Renal cortical epithelial cell (primary cell): Measurements from ENCODE around the gene SPATA6. TPM values are rescaled to one million over a fixed set of nuclear protein-coding genes. Genes with fewer than 3 reads are reported as not detected.
"Not testable (repeated sequence)": the region's sequence is repeated elsewhere in the genome, so short reads cannot be mapped to it uniquely, and the experiment has no call there.

Source experiments
- DNase-seq: peaks from one replicate; pipeline ENCODE4 v3.0.0-alpha.2; 2011; ENCODE audit warnings: low read depth
- total RNA-seq: library from RNA; depleted of rRNA; stranded (reverse); fragments of >200 nt; gene quantifications from 2 replicates; pipeline ENCODE4 v1.2.3, GENCODE V29; 2014

Gene SPATA6
- 3.0 and 18.4 TPM in 2 replicates for total RNA-seq

DNA sequence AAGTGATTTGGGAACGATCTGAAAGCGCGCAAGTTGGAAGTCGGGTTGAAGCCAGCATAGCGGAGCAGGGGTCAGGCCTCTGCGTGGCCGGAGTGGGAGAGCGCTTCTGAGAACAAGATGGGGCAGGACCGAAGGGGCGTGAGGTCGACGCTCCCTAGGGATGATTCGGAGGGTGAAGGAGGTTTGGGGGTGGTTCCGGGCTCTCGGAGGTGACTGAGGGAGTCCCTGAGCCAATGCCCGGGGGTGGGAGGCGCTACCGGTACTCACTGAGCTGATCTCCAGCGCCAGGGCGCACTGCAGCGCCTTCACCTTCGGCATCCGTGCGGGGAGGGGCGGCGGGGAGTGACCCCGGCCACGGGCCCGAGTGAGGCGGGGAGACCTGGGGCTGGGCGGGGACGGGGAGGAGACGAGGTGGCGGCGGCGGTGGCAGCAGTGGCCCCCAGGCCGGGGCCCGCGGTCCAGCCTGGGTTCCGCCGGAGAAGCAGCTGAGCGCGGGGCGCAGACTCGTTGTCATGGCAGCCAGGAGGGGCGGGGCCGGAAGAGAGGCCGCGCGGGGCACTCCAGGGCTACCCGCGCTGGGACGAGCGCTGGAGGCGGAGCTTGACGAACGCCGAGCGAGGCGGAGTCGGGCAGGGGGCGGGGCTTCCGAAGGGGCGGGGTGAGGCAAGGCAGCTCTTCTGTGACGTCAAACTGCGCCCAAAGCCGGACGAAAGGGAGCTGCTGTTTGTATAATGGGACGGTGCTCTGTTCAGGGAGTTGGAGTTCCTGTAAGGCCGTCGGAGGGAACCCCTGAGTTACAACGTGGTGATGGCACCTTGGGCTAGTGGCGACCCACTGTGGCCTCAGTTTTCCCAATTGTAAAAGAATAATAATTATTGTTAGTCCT is at the start of gene SPATA6:
Gene SPATA6 (minus strand): TSS at position 514 of the 886 bp plus-strand sequence. CDS start 196 bp downstream, at position 318.
- DNase-seq = peak; percentile 80

DNA sequence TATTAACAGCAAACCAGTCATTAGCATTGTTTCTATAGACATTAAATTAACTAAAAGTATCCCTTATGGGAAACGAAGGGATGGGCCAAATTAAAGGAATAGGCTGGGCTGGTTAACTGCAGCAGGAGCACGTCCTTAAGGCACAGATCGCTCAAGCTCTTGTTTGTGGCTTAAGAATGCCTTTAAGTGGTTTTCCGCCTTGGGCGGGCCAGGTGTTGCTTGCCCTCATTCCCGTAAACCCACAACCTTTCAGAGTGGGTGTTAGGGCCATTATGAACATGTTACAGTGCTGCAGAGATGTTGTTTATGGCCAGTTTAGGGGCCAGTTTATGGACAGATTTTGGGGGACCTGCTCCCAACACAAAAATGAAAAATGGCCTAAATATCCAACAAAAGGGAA is 47.9 kb upstream of the SPATA6 start:
- DNase-seq = not testable (repeated sequence)

DNA sequence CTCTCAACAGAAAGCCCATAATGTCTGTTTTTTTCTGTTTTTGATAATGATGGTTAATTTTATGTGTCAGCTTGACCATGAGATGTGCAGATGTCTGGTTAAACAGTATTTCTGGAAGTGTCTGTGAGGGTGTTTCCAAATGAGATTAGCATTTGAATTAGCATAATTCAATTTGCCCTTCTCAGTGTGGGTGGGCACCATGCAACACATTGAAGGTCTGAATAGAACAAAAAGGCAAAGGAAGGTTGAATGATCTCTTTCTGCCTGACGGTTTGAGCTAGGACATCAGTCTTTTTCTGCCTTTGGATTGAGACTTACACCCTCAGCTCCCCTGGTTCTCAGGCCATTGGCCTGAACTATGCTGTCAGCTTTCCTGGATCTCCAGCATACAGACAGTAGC is 34.9 kb upstream of the SPATA6 start:
- no peak for DNase-seq

DNA sequence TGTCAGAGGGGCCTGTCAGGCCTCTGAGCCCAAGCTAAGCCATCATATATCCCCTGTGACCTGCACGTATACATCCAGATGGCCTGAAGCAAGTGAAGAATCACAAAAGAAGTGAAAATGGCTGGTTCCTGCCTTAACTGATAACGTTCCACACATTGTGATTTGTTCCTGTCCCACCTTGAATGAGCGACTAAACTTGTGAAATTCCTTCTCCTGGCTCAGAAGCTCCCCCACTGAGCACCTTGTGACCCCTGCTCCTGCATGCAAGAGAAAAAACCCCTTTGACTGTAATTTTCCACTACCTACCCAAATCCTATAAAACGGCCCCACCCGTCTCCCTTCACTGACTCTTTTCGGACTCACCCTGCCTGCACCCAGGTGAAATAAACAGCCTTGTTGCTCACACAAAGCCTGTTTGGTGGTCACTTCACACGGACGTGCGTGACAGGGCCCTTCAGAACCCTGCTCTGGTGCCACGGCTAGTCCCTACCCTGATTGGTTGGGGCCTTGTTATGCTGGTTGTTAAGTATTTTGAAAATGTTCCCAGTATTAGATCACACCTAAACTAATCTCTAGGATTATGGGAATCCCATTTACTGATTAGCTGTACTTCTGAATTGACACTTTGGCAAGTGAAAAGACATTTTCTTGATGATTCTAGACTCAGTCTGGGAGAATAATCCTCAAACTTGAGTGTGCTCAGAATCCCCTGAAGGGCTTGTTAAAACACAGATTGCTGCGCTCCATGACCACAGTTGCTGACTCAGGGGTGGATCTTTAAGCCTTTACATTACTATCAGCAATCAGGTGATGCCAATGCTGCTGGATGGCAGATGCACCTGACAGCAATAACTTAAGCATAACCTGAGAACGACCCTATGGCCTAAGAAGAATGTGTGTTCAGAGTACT is 28.8 kb upstream of the SPATA6 start:
- no peak for DNase-seq

DNA sequence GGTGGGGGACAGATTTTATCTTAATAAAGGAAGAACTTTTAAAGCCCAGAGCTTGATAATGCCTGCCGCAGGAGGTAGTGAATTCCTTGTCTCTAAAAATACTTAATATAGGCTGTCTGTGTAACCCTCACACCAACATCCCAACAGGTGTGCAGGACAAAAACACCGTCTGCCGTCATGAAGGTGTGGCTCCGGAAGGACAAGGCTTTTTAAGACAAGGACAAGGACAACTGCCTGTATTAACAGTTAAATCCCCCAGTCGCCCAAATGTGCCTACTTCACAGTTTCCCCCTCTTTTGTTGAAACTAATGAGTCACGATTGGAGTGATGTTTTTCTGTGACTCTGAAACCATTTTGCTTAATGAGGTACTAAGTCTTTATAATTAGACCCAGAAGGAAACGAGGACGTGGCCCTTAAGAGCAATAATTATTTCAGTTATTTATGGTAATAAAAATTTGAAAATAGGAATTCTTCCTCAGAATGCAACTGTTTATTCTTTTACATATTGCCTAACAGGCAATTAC is 27.3 kb upstream of the SPATA6 start:
- no peak for DNase-seq

DNA sequence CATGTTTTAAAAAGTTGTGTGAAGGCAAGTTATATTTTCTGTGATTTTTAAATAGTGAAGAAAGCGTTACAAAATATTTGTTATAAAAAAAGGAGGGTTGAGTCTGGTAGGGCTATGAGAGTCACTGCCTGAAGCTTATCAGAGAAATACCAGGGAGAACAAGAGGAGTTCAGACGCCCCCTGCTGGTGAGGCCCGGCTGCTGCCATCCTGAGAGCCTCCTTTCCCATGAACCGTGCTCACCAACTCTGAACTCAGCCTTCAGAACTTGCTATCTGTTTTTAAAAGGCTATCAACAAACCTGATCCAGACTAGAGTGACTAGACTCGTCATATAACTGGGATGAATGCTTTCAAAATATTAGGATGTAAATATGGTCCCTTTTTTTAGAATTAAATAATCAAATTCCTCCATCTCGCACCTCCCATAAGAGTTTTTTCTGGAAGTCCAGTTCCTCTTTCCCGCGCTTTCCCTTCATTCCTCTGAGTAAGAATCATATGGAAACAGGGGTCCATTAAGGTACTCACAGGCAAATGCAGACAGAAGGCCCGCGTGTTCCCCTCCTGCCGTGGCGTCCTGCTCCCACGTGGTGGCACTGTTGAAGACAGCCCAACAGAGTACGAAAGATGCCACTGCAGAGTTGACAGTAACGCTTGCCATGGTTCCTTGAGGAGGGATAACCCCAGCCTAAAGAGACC is 26.2 kb upstream of the SPATA6 start:
- peak; percentile 46 for DNase-seq

DNA sequence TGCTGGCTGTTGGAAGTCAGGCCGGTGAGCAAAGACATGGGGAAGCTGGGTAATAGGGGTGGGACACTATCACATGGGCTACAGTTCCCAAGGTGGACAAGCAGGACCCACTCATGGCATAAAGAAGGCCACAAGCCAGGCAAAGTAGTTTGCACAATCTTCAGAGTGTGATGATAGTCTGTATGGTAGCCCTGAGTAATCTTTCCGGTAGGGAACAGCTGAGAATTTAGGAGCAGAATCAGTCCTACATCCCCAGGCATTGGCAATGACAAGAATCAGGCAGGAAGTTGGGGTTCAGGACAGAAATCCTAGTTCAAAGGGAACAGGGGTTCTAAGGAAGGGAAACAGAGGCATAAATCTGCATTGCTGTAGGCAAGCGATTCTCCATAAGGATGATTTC is 23.9 kb upstream of the SPATA6 start:
- no peak for DNase-seq

DNA sequence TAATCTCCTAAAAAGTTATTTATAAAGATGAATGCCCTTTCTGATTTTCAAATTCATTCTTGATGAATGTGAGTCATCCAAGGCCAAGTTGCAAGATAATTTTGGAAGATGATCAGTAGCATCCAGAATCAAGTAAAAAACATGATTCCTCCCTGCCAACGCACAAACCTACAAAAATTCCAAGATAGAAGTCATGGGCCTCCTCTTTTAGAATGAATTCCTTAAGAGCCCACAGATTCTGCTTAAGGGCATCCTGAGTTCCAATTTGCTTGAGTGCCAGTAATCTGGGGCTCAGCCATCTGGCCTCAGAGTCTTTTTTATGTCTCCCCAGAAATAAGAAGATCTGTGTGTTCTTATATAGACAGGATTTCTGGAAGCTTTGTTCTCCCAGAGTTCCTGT is 23.2 kb upstream of the SPATA6 start:
- DNase-seq = no peak

DNA sequence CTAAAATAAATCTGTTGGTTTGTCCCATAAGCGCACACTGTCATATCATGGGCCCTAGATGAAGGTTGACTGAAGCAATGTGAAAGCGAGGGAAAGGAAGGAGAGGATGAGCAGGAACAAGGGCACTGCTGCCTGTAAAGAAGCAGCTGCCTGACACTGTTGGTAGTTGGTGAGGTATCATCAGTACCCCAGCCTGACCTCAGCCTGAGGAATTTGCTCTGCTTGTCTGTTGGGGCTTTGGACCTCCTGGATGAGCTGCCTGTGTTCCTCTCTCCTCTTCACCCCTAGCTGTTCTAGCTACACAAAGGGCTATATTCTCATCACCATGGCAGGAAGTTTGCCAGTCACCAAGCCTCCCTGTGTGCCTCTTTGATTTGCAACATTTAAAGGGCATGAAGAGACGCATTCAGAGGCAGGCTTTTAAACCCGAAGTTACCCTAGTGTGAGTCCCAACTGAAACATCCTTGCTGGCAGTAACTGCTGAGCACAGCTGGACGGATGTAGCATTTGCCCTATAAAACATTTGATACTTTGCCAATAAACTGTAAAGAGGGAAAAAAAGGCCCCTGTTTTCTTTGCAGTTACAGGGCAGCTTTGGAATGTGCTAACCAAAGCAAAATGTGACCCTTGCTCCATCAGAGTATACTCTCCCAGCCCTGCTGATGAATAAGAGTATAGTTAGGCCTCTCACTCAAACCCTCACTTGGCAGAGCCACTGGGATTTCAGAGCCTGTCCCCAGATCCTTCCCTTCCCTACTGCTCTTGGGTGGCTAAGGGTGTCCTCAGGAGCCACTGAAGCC is 22.2 kb upstream of the SPATA6 start:
- peak; percentile 85 for DNase-seq

DNA sequence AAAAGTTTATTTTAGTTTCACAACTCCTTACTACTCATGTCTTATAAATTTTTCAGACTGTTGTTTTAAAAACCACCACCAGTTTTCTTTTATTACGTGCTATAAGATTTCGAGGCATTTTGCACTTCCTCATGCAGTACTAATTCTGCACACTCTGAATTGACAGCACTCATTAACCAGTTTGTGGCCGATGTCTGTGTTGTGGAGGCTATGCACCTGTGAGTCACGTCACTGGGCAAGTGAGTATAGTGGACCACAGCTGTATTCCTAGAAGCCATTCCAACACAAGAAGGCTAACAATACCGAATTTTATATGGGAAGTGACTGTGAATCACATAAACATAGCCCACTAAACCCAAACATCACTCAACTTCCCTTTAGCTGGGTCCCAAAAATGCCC is 21.0 kb upstream of the SPATA6 start:
- no peak for DNase-seq

DNA sequence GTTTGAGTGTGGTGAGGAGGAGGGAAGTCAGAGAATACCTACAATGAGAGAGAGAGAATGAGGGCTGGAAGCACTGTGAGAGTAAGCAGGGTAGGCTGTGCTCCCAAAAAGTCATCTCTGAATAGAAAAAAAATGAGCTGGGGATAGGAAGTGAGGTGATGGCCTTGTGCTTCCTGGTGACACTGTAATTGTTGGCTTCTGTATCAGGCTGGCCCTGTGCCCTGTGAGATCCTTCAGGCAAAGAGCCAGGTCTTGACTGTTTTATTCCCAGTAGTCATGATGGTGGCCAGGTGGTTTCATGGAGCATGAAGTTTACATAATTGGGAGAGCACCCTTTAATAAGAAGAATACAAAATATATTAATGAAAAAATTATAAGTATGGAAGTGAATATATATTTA is 20.4 kb upstream of the SPATA6 start:
- DNase-seq = no peak

DNA sequence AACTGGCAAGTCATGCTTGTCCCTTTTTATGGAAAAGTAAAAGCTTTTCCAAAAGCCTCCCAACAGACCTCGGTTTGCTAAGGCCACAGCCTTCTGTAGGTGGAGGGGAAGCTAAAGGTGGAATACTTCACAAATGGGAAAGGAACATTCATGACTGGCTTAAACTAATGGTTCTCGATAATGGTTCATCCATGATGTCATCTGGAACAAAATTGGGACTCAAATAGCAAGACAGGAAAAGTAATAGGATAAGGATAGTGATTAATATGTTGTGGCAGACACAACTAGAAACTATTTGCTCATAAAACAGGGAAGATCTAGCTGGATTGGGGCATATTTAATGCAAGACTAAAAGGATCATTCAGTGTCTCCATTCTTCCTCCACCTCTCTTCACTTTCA is 16.7 kb upstream of the SPATA6 start:
- DNase-seq = no peak

DNA sequence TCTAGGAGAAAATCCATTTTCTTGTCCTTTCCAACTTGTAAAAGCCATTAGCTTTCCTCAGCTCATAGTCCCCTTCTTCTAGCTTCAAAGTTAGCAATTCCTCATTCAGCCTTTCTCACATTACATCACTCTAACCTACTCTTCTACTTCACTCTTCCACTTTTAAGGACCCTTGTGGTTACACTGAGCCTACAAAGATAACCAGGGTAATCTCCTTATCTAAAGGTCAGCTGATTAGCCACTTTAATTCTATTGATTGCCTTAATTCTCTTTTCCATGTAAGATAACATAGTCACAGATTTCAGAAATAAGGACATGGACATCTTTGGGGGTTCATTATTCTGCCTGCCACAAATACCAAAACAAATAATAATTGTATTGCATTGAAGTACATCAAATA is 8.5 kb upstream of the SPATA6 start:
- no peak for DNase-seq

DNA sequence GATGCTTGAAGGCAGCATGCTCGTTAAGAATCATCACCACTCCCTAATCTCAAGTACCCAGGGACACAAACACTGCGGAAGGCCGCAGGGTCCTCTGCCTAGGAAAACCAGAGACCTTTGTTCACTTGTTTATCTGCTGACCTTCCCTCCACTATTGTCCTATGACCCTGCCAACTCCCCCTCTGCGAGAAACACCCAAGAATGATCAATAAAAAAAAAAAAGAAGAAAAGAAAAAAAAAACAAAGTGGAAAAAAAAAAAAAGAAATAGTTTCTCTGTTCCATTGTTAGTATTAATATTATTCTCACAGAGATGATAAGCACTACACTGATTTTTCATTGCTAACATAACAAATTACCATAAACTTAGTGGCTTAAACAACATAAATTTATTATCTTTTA is 8.0 kb upstream of the SPATA6 start:
- DNase-seq = not testable (repeated sequence)

DNA sequence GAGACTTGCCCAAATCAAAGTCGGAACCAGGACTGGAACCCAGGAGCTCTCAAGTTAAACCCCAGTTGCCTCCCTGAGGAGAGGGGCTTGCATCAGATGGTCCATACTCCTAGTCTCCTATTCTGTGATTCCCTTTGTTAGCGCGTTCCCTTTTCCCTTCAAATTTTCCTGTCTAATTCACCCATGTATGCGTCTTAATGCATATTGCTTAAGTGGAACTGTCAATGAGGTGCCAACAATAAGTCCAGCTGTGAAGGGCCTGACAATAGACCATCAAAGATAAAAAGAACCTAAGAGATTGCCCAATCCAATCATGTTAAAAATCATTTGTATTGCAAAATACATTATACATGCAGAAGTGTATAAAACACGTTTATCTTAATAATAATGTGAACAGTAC is 634 bp upstream of the SPATA6 start:
- DNase-seq = no peak

DNA sequence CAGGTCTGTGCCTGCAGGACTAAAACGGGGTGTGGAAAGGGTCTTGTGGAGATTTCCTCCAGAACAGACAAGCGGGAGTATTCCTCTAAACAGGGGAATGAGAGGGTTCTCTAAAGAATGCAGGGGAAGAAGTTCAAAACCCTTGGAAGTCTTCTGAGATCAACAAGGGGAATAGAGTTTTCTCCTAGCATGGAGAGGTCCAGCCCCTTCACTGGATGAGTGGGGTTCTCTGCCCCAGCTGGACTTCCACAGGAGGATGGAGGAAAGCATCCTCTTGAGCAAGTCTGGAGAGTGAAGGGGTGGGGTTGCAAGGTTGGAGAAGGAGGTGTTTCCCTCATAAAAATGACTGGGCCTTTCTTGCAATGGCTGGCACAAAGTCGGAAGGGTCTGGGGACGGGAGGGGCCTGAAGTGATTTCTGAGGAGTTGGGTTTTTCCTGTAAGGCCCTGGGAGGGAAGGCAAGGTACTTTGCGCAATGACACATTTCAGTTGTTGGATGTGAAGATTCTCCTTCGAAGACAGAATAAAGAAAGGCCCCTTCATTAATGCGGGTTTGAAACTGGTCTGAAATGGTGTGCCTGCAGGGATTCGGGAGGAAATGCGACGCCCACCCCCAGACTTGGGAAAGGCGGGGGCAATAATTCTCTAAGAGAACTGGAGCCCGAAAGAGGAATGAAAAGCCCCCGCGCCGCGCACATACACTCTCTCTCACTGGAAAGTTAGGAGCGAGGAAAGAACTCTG is 884 bp downstream of the SPATA6 start:
- no peak for DNase-seq

DNA sequence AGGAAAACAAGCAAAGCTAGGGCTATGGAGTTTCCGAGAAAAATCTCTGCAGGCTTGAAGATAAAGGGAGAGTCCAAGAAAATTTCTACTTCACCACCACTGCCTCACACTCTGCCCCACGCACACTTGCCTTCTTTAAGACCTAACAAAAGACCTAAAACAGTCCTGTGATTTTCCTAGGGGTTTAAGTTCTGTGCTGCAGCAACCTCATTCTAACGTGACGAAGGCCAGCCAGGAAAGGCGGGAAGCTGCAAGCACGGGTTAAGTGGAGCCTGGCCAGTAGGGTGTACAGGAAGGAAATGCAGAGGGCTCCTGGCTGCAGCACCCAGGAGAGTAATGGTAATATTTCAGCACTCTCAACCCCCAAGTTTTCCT is 1.5 kb downstream of the SPATA6 start:
- DNase-seq = no peak

DNA sequence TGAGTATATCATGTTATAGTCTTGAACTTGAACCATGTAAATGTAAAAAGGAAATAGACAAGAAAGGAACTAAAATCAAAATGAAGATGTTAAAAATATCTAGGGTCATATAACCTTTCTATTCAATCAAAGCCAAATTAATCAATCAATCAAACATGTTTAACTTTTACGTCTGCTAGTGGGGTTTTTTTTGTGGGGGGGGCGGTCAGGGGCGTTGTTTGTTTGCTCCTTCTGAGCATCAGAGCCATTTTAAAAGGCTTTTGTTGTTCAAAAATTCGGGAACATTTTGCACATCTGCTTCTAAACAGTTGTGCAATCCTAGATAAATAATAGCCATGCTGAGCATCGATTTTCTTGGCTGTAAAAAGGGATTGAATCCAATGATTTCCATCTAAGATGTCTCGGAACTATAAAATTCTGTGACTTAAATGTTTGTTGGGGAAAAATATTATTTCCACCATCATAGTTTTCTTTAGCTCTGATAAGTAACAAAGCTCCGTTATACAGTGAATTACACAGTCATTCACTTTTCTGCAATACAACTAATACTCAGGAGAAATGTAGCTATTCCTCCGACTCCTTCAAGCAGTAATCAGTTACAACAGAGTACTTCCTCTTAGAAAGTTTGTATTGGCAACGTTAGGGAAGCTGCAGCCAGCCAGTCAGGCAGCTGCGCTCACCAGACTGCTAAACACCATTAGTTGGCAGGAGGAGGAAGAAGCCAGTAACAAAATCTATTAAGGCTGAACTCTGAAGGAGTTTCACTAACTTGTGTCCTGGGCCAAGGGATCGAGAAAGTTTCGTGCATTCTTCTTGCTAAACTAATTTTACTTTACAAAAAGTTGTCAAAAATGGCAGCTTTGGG is 2.2 kb downstream of the SPATA6 start:
- peak; percentile 71 for DNase-seq

DNA sequence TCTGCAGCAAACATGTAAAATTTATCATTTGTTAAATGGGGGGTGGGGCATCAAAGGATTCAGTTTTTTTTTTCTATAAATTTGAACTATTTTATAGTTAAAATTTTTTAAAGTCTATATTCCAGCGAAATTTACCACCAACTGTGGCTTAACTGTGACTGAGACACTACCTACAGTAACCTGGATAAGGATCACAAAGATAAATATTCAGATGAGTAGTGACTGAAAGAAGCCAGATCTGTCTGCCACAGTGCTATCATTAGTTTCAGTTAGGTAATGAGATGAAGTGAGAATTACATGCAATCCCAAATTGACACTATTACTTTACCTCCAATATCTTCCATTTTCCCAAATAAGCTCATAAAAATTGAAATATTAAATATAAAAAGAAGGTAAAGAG is 5.4 kb downstream of the SPATA6 start:
- no peak for DNase-seq
